ENCODE results near the gene KANSL3. TPM values are rescaled to one million over a fixed set of nuclear protein-coding genes. Genes with fewer than 3 reads are reported as not detected.
"Not testable (repeated sequence)": the region's sequence is repeated elsewhere in the genome, so short reads cannot be mapped to it uniquely, and the experiment has no call there.

KANSL3 gene
- total RNA-seq, 1 experiment from 2014 or later, result 34.5 TPM

GRCh38 chr2:96663829-96664228, 25.7 kb upstream of the KANSL3 start:
- Histone ChIP-seq H3K4me3 (no peak overlapping the region), H3K36me3 (no peaks in the 10 kb centered on the region)
- no peak for DNase-seq

GRCh38 chr2:96663177-96663576, 25.1 kb upstream of the KANSL3 start:
- H3K27me3 ChIP-seq, result no peaks in the 10 kb centered on the region
- peaks cover 4% of the 10 kb centered on the region; the same call in 1 of the 2 replicates for H3K9me3 ChIP-seq
- H3K4me3 ChIP-seq, result no peak overlapping the region
- no peaks in the 10 kb centered on the region for H3K36me3 ChIP-seq
- DNase-seq, result no peak

More at GRCh38 chr2:96663829-96664228, 25.7 kb upstream of the KANSL3 start:
- Histone ChIP-seq H3K9me3 (peaks cover 4% of the 10 kb centered on the region; the same call in 1 of the 2 replicates), H3K27me3 (no peaks in the 10 kb centered on the region)

GRCh38 chr2:96662360-96662759, 24.2 kb upstream of the KANSL3 start:
- no peak for DNase-seq
- H3K36me3 ChIP-seq, result no peaks in the 10 kb centered on the region
- no peak overlapping the region for H3K4me3 ChIP-seq
- no peaks in the 10 kb centered on the region for H3K27me3 ChIP-seq
- peaks cover 4% of the 10 kb centered on the region; the same call in 1 of the 2 replicates for H3K9me3 ChIP-seq

GRCh38 chr2:96661324-96661723, 23.2 kb upstream of the KANSL3 start:
- peaks cover 4% of the 10 kb centered on the region; the same call in 1 of the 2 replicates for H3K9me3 ChIP-seq
- no peak for DNase-seq
- H3K4me3 ChIP-seq, result no peak overlapping the region
- no peaks in the 10 kb centered on the region for H3K36me3 ChIP-seq
- H3K27me3 ChIP-seq, result no peaks in the 10 kb centered on the region

- H3K4me3 ChIP-seq, result no peak overlapping the region
- DNase-seq, result no peak
- H3K9me3 ChIP-seq, result no peaks in the 10 kb centered on the region
- no peaks in the 10 kb centered on the region for H3K36me3 ChIP-seq
- no peaks in the 10 kb centered on the region for H3K27me3 ChIP-seq
Measured at GRCh38 chr2:96656540-96656939, 18.4 kb upstream of the KANSL3 start.

- Histone ChIP-seq H3K9me3 (no peaks in the 10 kb centered on the region), H3K27me3 (no peaks in the 10 kb centered on the region), H3K36me3 (no peaks in the 10 kb centered on the region), H3K4me3 (no peak overlapping the region)
- no peak for DNase-seq
Measured at GRCh38 chr2:96655526-96655925, 17.4 kb upstream of the KANSL3 start.

GRCh38 chr2:96654791-96655190, 16.7 kb upstream of the KANSL3 start:
- not testable (repeated sequence) for H3K27me3 ChIP-seq, H3K9me3 ChIP-seq, DNase-seq, H3K4me3 ChIP-seq, H3K36me3 ChIP-seq

GRCh38 chr2:96651793-96652192, 13.7 kb upstream of the KANSL3 start:
- Histone ChIP-seq H3K27me3 (no peaks in the 10 kb centered on the region), H3K36me3 (no peaks in the 10 kb centered on the region), H3K4me3 (no peak overlapping the region), H3K9me3 (no peaks in the 10 kb centered on the region)
- no peak for DNase-seq

- Histone ChIP-seq H3K36me3 (no peaks in the 10 kb centered on the region), H3K9me3 (no peaks in the 10 kb centered on the region), H3K27me3 (no peaks in the 10 kb centered on the region), H3K4me3 (no peak overlapping the region)
- DNase-seq, result no peak
Measured at GRCh38 chr2:96649342-96649741, 11.2 kb upstream of the KANSL3 start.

- Histone ChIP-seq H3K4me3 (no peak overlapping the region), H3K36me3 (no peaks in the 10 kb centered on the region), H3K27me3 (no peaks in the 10 kb centered on the region), H3K9me3 (no peaks in the 10 kb centered on the region)
- DNase-seq, result no peak
Measured at GRCh38 chr2:96648306-96648930, 10.3 kb upstream of the KANSL3 start.

- Histone ChIP-seq H3K27me3 (no peaks in the 10 kb centered on the region), H3K4me3 (no peak overlapping the region), H3K9me3 (no peaks in the 10 kb centered on the region), H3K36me3 (no peaks in the 10 kb centered on the region)
- no peak for DNase-seq
Measured at GRCh38 chr2:96647681-96648080, 9.6 kb upstream of the KANSL3 start.

GRCh38 chr2:96642564-96643360, 4.7 kb upstream of the KANSL3 start, which contains the start of gene FER1L5:
FER1L5 (plus strand) TSS chr2:96642764; CDS start chr2:96642837, 73 bp downstream.
- Histone ChIP-seq H3K36me3 (no peaks in the 10 kb centered on the region), H3K27me3 (no peaks in the 10 kb centered on the region), H3K4me3 (no peak within 1 kb of the TSS), H3K9me3 (no peaks in the 10 kb centered on the region)
- no peak for DNase-seq

GRCh38 chr2:96637385-96638143, 548 bp downstream of the KANSL3 start:
- Histone ChIP-seq H3K36me3 (peaks cover 32% of the 10 kb centered on the region), H3K27me3 (no peaks in the 10 kb centered on the region), H3K4me3 (peak overlapping the region; percentile 95), H3K9me3 (no peaks in the 10 kb centered on the region)
- DNase-seq, result peak; percentile 94

GRCh38 chr2:96636551-96637171, 1.5 kb downstream of the KANSL3 start:
- peak overlapping the region; percentile 95 for H3K4me3 ChIP-seq
- no peaks in the 10 kb centered on the region for H3K9me3 ChIP-seq
- peaks cover 33% of the 10 kb centered on the region for H3K36me3 ChIP-seq
- DNase-seq, result peak; percentile 15
- no peaks in the 10 kb centered on the region for H3K27me3 ChIP-seq

GRCh38 chr2:96633641-96634040, 4.5 kb downstream of the KANSL3 start:
- peaks cover 64% of the 10 kb centered on the region for H3K36me3 ChIP-seq
- H3K9me3 ChIP-seq, result no peaks in the 10 kb centered on the region
- DNase-seq, result no peak
- no peak overlapping the region for H3K4me3 ChIP-seq
- no peaks in the 10 kb centered on the region for H3K27me3 ChIP-seq

GRCh38 chr2:96631804-96632435, 6.2 kb downstream of the KANSL3 start:
- DNase-seq, result peak; percentile 72
- Histone ChIP-seq H3K27me3 (no peaks in the 10 kb centered on the region), H3K36me3 (peaks cover 77% of the 10 kb centered on the region), H3K9me3 (no peaks in the 10 kb centered on the region), H3K4me3 (no peak overlapping the region)

Measured in MG63 (cell line).